Activated T-helper 17 cell treated with anti-CD3 and anti-CD28 coated beads, Interleukin-2, amount 50 U/mL, for 72 hours (primary cell): Measurements from ENCODE around the gene ACTR1B. TPM values are rescaled to one million over a fixed set of nuclear protein-coding genes. Genes with fewer than 3 reads are reported as not detected.
A peak's percentile ranks its signal among the peaks of the same experiment; 100 is the strongest.

ENCODE experiments used
- ATAC-seq: fragments of 150-1000 bp; cut with Tn5 transposase; replicated peaks from 2 replicates; pipeline ENCODE4 v1.10.0; 2021; ENCODE audit warnings: mild to moderate bottlenecking, moderate library complexity
- H3K27ac Mint-ChIP-seq: one replicate; pipeline ENCODE4 v1.8.0; 2022; ENCODE audit warnings: mixed read lengths
- H3K27me3 Mint-ChIP-seq: one replicate; pipeline ENCODE4 v1.8.0; 2022; ENCODE audit warnings: mixed read lengths
- H3K36me3 Mint-ChIP-seq: one replicate; pipeline ENCODE4 v1.8.0; 2022; ENCODE audit warnings: low read depth, mild to moderate bottlenecking, mixed read lengths
- H3K4me1 Mint-ChIP-seq: one replicate; pipeline ENCODE4 v1.8.0; 2022; ENCODE audit warnings: mixed read lengths
- H3K4me3 Mint-ChIP-seq: one replicate; pipeline ENCODE4 v1.8.0; 2022; ENCODE audit warnings: mild to moderate bottlenecking, mixed read lengths
- H3K9me3 Mint-ChIP-seq: one replicate; pipeline ENCODE4 v1.8.0; 2022; ENCODE audit warnings: mixed read lengths
- total RNA-seq, 2 donors: library from RNA; stranded (reverse); gene quantifications; one replicate each; pipeline ENCODE4 v1.2.3, GENCODE V29; 2022

The ACTR1B gene
- total RNA-seq, 2 donors from 2014 or later, result 68.7 to 148 TPM

DNA sequence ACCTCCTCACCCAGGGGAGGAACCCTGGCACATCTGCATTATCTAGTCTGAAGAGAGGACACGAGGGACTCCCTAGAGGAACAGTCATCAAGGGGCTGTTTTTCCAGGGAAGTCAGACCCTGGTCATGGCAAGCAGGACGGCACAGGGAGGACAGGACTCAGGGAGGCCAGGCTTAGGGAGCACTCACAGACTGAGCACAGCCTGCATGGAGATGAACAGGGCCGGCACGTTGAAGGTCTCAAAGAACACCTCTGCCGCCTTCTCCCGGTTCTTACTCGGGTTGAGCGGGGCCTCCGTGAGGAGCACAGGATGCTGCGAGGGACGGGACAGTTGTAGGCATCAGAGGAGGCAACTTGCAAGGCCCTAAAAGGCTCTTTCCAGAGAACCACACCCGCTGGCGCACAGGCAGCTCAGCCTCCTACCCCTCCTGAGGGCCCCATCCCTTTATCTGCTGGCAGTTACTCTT lies 5.1 kb downstream of the ACTR1B start:
- Mint-ChIP-seq H3K36me3 (peaks cover 91% of the 10 kb centered on the region), H3K9me3 (no peaks in the 10 kb centered on the region), H3K27me3 (no peaks in the 10 kb centered on the region), H3K4me1 (peaks cover 25% of the 10 kb centered on the region), H3K27ac (peak overlapping the region; percentile 66), H3K4me3 (no peak overlapping the region)
- ATAC-seq, result no peak

DNA sequence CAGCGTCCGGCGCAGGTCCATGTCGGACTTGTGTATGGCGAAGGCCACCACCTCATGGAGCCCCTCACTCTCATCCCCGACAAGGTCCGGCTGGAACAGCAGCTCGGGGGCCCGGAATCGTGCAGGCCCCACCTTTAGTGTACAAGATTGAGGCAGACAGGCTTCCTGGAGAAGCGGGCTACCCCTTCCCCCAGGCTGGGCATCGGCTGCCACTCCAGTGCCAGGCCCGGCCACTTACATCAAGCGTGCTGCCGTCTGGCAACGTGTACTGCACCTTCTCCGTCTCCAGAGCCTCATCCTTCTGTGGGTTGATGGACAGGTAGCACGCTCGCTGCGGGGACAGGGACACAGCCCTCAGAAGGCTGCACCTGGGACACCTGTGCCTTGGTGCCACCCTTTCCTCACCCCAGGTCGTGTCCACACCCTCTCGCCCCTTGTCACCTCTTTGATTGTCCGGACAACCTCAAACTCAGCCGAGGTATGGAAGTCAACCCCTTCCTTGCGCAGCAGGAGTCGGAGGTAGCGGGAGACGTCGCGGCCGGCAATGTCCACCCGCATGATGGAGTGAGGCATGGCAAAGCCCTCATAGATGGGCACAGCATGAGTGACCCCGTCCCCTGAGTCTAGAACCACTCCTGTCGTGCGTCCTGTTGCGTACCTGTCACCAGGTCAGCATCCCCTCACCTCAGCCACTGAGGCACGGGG lies 5.7 kb downstream of the ACTR1B start:
- H3K27me3 Mint-ChIP-seq, result no peaks in the 10 kb centered on the region
- H3K4me1 Mint-ChIP-seq, result peaks cover 25% of the 10 kb centered on the region
- no peak overlapping the region for H3K4me3 Mint-ChIP-seq
- H3K27ac Mint-ChIP-seq, result peak overlapping the region; percentile 66
- H3K36me3 Mint-ChIP-seq, result peaks cover 89% of the 10 kb centered on the region
- H3K9me3 Mint-ChIP-seq, result no peaks in the 10 kb centered on the region
- ATAC-seq, result no peak

DNA sequence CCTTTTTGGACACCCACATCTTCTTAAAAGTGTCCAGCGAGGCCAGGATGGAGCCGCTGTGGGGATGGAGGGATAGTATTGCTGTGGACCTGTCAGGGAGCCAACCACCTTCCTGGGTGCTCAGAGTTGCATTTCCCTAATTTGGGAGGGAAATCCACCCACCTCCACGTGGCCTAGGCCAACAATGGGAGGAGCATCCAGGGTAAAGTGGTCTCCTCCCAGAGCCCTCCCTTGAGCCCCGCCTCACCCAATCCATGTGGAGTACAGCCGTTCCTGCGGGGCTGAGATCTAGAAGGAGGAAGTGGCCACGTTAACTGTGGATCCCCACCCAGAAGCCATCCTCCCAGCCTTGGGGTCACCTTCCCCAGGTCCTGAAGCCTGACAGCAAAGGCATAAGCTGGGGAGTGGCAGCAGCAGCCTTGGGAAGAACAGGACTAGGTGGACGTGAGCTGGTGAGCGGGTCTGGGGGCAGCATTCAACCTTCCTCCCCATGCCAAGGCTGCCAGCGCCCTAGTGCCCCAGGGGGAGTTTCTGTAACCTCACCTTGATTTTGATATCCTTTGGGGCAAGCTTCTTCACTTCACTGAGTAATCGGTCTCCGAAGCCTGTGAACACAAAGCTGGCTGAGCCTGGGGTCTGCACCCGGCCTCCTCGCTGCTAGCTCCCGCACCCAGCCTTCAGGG lies 6.8 kb downstream of the ACTR1B start:
- Mint-ChIP-seq H3K4me3 (no peak overlapping the region), H3K4me1 (peaks cover 25% of the 10 kb centered on the region), H3K36me3 (peaks cover 78% of the 10 kb centered on the region), H3K27me3 (no peaks in the 10 kb centered on the region), H3K9me3 (no peaks in the 10 kb centered on the region), H3K27ac (no peak overlapping the region)
- ATAC-seq, result no peak

DNA sequence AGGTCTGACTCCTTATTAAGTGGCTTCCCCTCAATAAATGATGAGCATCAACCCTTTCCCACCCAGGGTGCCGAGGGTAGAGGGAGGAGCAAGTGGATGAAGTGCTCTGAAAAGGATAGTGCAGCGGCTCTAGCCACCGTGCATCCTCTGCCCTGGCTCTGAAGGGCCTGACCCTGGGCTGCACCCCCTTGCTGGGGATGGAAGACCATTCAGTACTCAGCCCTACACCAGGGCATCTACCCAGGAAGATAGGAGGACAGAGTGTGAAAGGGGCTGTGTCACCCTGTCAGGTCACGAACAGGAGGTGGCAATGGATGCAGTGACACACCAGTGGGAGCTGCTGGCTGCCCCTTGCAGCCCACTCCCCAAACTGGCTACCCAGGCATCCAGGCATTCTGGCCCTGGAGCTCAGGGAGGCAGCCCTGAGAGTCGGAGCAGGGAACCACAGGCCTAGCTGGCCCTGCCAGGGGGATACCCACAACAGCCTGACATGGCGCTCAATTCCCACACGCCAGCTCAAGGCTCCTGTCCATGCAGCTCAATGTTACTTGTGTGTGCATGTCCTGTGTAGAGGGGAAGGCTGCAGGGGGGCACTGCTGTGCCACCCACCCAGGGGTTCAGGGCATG lies 7.6 kb downstream of the ACTR1B start:
- ATAC-seq, result no peak
- H3K4me1 Mint-ChIP-seq, result peaks cover 17% of the 10 kb centered on the region
- no peaks in the 10 kb centered on the region for H3K9me3 Mint-ChIP-seq
- peaks cover 72% of the 10 kb centered on the region for H3K36me3 Mint-ChIP-seq
- no peaks in the 10 kb centered on the region for H3K27me3 Mint-ChIP-seq
- H3K27ac Mint-ChIP-seq, result peak overlapping the region; percentile 15
- H3K4me3 Mint-ChIP-seq, result no peak overlapping the region

DNA sequence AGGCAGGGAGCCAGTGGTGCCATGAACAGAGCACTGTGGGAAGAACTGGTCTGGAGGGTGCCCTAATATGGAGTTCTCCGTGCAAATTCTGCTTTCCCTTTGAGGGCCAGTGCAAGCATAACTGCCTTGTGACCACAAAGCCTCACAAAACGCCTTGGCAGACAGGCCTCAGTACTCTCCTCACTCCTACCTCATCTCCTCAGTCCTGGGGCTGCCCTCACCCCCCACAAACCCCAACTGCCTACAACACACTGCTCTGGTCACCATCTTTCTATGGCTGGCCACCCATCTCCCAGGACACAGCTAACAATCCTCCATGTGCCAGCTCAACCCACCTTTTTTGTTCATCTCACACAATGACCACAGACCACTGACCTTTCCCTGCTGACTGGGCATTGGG lies 9.1 kb downstream of the ACTR1B start:
- Mint-ChIP-seq H3K4me1 (peaks cover 17% of the 10 kb centered on the region), H3K36me3 (peaks cover 73% of the 10 kb centered on the region), H3K4me3 (peak overlapping the region; percentile 21), H3K27ac (peak overlapping the region; percentile 72), H3K27me3 (no peaks in the 10 kb centered on the region), H3K9me3 (no peaks in the 10 kb centered on the region)
- peak; percentile 54 for ATAC-seq

DNA sequence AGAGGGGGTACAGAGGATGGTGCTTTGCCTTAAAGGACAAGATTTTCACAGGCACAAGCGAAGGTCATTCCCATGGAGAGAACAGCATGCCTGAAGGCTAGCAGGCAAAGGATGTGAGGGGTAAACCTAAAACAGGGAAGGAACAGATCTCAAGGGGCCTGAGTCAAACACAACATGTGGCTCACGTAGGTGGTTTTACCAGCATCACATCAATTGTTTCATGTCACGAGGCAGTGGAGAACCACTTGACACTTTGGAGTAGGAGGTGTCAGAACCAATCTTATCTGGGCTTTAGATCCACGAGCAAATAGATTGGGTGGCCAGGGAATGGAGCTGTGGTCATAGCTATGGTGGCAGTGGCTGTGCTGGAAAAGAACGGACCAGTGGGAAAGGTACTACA lies 9.5 kb downstream of the ACTR1B start:
- peaks cover 73% of the 10 kb centered on the region for H3K36me3 Mint-ChIP-seq
- H3K27ac Mint-ChIP-seq, result peak overlapping the region; percentile 72
- ATAC-seq, result peak; percentile 74
- H3K9me3 Mint-ChIP-seq, result no peaks in the 10 kb centered on the region
- H3K27me3 Mint-ChIP-seq, result no peaks in the 10 kb centered on the region
- peaks cover 17% of the 10 kb centered on the region for H3K4me1 Mint-ChIP-seq
- H3K4me3 Mint-ChIP-seq, result peak overlapping the region; percentile 21

DNA sequence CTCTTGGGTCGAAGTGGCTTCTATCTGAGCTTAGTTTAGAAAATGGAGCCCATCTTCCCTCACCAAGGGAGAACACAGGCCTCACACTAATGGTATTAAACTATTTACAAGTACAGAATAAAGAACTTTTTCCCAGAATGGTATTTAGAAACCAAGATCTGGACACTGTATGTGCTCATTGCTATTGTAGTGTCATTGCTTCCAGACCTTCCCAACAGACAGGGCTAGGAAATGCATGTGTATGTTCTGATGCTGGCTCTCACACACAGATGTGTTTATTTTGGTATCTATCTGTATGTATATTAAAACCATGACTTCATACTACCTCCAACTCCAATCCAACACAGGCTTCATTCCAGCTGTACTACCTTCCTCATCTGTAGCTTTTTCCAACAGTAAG lies 10.0 kb downstream of the ACTR1B start:
- no peak for ATAC-seq
- Mint-ChIP-seq H3K36me3 (peaks cover 73% of the 10 kb centered on the region), H3K4me3 (peak overlapping the region; percentile 21), H3K4me1 (peaks cover 17% of the 10 kb centered on the region), H3K27me3 (no peaks in the 10 kb centered on the region), H3K9me3 (no peaks in the 10 kb centered on the region), H3K27ac (peak overlapping the region; percentile 72)

DNA sequence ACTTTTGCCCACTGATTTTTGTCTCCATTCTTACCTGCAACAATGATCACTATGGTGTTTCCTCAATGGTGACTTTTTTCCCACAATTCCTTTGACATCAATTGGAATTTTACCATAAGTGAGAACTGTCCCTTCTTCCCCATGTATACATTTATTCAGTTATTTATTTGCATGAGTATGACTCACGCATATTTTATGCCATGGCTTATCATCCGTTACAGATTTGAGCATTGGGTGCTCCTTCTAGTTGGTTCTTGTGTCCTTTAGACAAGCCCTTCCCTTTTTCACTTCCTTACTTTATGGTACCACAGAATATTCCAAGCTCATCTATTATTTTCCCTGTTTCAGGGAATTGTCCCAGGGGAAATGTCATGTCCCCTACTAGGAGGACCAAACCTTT lies 10.4 kb downstream of the ACTR1B start:
- Mint-ChIP-seq H3K27me3 (no peaks in the 10 kb centered on the region), H3K4me3 (no peak overlapping the region), H3K27ac (no peak overlapping the region), H3K4me1 (peaks cover 18% of the 10 kb centered on the region), H3K36me3 (peaks cover 73% of the 10 kb centered on the region), H3K9me3 (no peaks in the 10 kb centered on the region)
- ATAC-seq, result no peak

DNA sequence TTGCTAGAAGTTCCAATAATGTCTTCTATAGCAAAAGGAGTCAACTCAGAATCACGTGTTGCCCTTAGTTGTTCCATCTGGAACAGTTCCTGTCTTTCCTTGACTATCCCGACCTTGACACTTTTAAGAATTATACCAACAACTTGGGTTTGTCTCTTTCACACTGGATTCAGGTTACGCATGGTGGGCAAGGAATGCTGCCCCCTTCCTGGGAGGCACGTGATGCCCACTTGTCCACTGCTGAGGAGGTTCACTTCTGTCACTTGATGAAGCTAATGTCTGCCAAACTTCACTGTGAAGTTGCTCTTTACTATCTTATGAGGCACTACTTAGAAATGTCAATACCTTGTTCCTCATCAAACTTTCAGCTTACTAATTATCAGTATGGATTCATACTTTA lies 12.7 kb downstream of the ACTR1B start:
- Mint-ChIP-seq H3K27me3 (no peaks in the 10 kb centered on the region), H3K4me1 (peaks cover 32% of the 10 kb centered on the region), H3K9me3 (no peaks in the 10 kb centered on the region), H3K4me3 (no peak overlapping the region), H3K36me3 (peaks cover 72% of the 10 kb centered on the region), H3K27ac (peak overlapping the region; percentile 38)
- ATAC-seq, result no peak

DNA sequence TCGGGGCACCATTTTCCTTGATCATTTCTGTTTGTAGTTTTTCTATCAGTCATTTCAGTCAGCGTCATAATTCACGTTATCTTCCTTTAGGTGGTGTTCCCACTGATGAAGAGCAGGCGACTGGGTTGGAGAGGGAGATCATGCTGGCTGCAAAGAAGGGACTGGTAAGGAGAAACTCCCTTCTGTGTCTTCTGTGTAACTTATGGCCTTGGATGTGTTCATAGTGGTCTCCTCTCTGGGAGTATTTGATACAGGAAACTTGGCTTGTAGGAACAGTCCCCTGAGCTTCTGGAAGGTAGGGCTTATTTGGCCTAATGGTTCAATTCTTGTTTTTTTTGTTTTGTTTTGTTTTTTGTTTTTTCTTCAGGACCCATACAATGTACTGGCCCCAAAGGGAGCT lies 16.9 kb downstream of the ACTR1B start:
- no peak for ATAC-seq
- Mint-ChIP-seq H3K27ac (peak overlapping the region; percentile 94), H3K4me3 (peak overlapping the region; percentile 92), H3K36me3 (peaks cover 52% of the 10 kb centered on the region), H3K27me3 (no peaks in the 10 kb centered on the region), H3K9me3 (no peaks in the 10 kb centered on the region), H3K4me1 (peaks cover 20% of the 10 kb centered on the region)

DNA sequence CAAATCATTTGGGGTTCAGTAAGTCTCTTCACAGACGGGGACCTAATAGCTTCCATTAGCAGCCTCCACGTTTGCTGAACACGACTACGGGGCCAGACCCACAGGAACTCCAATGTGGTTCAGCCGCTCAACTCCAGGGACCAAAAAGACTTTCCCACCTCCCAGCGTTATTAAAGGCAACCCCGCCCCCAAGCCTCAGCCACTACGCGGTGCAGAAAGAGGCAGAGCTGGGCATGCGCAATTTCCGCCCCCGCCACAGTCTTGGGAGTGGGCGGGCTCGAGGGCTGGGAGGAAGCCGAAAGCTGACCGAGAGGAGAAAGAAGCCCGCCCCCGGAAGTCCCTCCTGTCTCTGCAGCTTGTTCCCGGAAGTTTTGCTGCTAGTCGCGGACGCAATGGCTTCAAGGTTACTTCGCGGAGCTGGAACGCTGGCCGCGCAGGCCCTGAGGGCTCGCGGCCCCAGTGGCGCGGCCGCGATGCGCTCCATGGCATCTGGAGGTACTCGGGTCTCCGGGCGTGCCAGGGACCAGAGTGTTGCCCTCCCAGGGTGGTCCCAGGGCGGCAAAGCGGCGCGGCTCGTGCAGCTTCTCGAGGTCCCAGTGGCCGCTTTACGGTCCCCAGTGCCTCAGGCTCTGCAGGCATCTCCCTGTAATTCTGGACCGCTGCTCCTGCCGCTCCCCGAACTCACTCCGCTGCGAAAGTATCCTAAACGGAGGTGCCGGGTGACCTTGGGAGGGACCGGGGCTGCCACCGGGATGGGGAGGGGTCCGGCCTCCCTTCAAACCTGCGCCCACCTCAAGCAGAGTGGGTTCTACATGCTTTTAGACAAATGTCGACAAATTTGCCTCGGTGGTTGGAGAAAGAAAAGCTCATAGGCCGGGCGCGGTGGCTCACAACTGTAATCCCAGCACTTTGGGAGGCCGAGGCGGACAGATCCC lies 17.9 kb downstream of the ACTR1B start, which contains the start of gene COX5B:
Gene COX5B (plus strand): TSS at position 368 of the 935 bp plus-strand sequence. CDS start 25 bp downstream, at position 393.
- ATAC-seq, result peak; percentile 91
- peaks cover 20% of the 10 kb centered on the region for H3K4me1 Mint-ChIP-seq
- H3K4me3 Mint-ChIP-seq, result peak within 1 kb of the TSS; percentile 92
- H3K27me3 Mint-ChIP-seq, result no peaks in the 10 kb centered on the region
- peak within 1 kb of the TSS; percentile 94 for H3K27ac Mint-ChIP-seq
- no peaks in the 10 kb centered on the region for H3K9me3 Mint-ChIP-seq
- H3K36me3 Mint-ChIP-seq, result peaks cover 47% of the 10 kb centered on the region

DNA sequence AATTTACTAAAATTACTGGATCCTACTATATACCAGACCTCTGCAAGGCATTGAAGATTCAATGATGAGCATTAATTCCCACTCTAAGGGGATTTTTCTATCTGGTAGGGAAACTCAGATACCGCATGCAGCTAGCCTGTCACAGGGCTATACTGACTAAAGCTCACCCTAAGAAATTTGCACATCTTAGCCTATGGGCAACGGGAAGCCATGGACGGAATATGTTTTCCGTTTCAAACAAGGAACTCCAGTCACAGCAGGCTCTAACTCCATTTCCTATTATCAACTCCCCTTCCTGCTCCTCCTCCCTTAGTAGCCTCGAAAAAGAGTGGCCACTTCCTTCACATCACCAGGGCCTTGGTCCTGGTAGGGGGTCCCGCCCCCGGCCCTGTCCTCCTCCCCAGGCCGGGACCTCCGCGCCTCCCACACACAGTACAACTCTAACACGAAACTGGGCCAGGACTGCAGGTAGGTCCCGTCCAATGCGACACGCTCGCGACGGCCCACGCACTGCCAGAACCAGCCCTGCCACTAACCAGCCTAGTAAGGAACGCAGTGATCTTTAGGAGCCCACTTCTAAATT lies 18.6 kb downstream of the ACTR1B start:
- Mint-ChIP-seq H3K4me3 (peak overlapping the region; percentile 92), H3K4me1 (peaks cover 20% of the 10 kb centered on the region), H3K36me3 (peaks cover 40% of the 10 kb centered on the region), H3K27ac (peak overlapping the region; percentile 94), H3K27me3 (no peaks in the 10 kb centered on the region), H3K9me3 (no peaks in the 10 kb centered on the region)
- ATAC-seq, result peak; percentile 64

DNA sequence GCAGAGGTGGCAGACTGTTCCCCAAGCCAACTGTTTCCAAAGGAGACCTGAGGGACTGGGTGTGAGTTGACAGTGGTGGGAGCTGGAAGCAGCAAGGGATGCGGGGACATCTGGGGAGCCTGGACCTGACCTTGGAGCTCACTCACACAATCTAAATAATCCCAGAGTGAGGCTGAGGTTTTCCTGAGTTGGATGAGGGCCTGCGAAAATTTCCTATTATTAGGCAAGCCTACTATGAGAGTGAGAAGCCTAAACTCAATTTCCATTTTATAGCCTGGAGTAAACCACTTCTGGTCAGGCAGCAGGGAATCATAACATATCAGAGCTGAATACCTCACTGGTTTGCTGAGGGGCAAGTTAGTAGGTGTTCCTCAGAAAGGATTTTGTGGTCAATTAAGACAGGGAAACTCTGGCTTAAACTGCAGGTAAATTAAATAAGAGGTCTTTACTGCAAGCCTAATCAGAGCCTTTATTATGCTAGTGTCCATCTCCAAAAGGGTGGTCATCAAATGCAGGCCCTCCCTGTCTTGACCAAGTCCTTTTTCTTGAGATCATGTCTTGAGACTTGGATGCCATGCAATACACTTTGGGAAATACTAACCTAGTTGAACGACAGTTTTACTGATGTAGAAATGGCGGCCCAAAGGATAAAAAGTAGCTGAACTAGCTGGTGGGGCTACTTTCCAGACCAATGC lies 19.7 kb downstream of the ACTR1B start:
- H3K27ac Mint-ChIP-seq, result no peak overlapping the region
- peaks cover 20% of the 10 kb centered on the region for H3K4me1 Mint-ChIP-seq
- no peaks in the 10 kb centered on the region for H3K9me3 Mint-ChIP-seq
- H3K4me3 Mint-ChIP-seq, result peak overlapping the region; percentile 92
- no peak for ATAC-seq
- peaks cover 6% of the 10 kb centered on the region for H3K27me3 Mint-ChIP-seq
- peaks cover 29% of the 10 kb centered on the region for H3K36me3 Mint-ChIP-seq
